Esophagus squamous epithelium (tissue), 4 donors: ENCODE results near the gene PTRH1.

Experiments
- POLR2A ChIP-seq, 4 donors: fragments of 450-650 bp; IDR thresholded peaks; one replicate each; pipeline ENCODE4 v1.6.1; 2017; ENCODE audit warnings: antibody characterized with exemption in 4 of 4, mild to moderate bottlenecking in 4 of 4, moderate library complexity in 3 of 4
- TF ChIP-seq, protein P1 (sequence below), 6 experiments: fragments of 450-650 bp in 4 of 6; fragments of 200-600 bp in 2 of 6; sonication (generic) in 2 of 6; IDR thresholded peaks; one replicate each; pipeline ENCODE4 v1.5.1; 2016 to 2019; ENCODE audit warnings: antibody characterized with exemption in 6 of 6, mild to moderate bottlenecking in 4 of 6, moderate library complexity in 4 of 6

DNA sequence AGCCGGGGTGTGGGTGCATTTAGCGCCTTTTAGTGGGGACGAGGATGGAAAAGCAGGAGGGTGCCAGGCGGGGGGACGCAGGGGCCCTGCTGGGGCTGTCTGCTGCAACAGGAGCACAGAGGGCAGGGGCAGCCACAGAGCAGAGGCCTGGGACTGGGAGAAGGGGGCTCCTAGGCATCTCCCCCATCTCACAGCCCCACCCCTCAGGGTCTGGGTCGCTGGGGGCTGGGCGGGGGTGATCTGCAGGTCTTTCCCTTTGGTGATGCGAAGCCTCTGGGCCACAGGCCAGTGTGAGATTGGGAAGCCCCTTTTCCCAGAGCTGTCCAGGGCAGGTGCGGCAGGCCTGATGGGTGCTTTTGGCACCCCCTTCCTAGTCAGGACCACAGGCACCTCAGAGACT lies 14.8 kb upstream of the PTRH1 start:
- TF ChIP-seq, protein P1, sequence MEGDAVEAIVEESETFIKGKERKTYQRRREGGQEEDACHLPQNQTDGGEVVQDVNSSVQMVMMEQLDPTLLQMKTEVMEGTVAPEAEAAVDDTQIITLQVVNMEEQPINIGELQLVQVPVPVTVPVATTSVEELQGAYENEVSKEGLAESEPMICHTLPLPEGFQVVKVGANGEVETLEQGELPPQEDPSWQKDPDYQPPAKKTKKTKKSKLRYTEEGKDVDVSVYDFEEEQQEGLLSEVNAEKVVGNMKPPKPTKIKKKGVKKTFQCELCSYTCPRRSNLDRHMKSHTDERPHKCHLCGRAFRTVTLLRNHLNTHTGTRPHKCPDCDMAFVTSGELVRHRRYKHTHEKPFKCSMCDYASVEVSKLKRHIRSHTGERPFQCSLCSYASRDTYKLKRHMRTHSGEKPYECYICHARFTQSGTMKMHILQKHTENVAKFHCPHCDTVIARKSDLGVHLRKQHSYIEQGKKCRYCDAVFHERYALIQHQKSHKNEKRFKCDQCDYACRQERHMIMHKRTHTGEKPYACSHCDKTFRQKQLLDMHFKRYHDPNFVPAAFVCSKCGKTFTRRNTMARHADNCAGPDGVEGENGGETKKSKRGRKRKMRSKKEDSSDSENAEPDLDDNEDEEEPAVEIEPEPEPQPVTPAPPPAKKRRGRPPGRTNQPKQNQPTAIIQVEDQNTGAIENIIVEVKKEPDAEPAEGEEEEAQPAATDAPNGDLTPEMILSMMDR (IDR thresholded peaks at IDR 0.05) = no peak
- TF ChIP-seq POLR2A (IDR thresholded peaks at IDR 0.05) = no peak
